ENCODE measurements around the gene LSM3. TPM values are rescaled to one million over a fixed set of nuclear protein-coding genes. Genes with fewer than 3 reads are reported as not detected.

The LSM3 gene
- total and polyA plus RNA-seq, 4 donors: 6.4 to 10.3 (median 9.9) TPM

GRCh38 chr3:14137004-14137403 is 41.6 kb upstream of the LSM3 start:
- no peak for TF ChIP-seq CTCF (IDR thresholded peaks at IDR 0.05; ENCODE audit: control extremely low read depth, extremely low read depth)
- DNase-seq: no peak

GRCh38 chr3:14137445-14137844 is 41.2 kb upstream of the LSM3 start:
- Histone ChIP-seq H3K4me3 (no peak overlapping the region), H3K4me1 (ENCODE audit: control insufficient read depth in 5 of 5, insufficient read depth in 5 of 5, low read length in 5 of 5) (peaks cover 0 to 6% (median 0%) of the 10 kb centered on the region in 5 donors), H3K36me3 (ENCODE audit: control insufficient read depth in 4 of 4, insufficient read depth in 4 of 4, low read length in 4 of 4) (peaks cover 18 to 83% (median 47%) of the 10 kb centered on the region in 4 donors), H3K27me3 (ENCODE audit: control insufficient read depth in 3 of 3, insufficient read depth in 3 of 3, low read length in 2 of 3) (no peaks in the 10 kb centered on the region), H3K27ac (ENCODE audit: low read depth in 1 of 2, low read length in 1 of 2) (peak overlapping the region in 1 of 2 donors; percentile 7), H3K9ac (ENCODE audit: insufficient read depth in 1 of 2, low read length in 2 of 2) (no peak overlapping the region), H3K9me3 (ENCODE audit: control insufficient read depth in 4 of 4, insufficient read depth in 3 of 4, low read length in 3 of 4) (no peaks in the 10 kb centered on the region)
- no peak for DNase-seq
- 79 to 91% methylated on average over 3 of the region's 3 CpGs for WGBS, 2 donors
- no peak for TF ChIP-seq CTCF (IDR thresholded peaks at IDR 0.05; ENCODE audit: control extremely low read depth, extremely low read depth)
- no peak for ATAC-seq (ENCODE audit: insufficient read depth, low FRiP score)

More at GRCh38 chr3:14137004-14137403, 41.6 kb upstream of the LSM3 start:
- Histone ChIP-seq H3K27me3 (ENCODE audit: control insufficient read depth in 3 of 3, insufficient read depth in 3 of 3, low read length in 2 of 3) (no peaks in the 10 kb centered on the region), H3K4me1 (ENCODE audit: control insufficient read depth in 5 of 5, insufficient read depth in 5 of 5, low read length in 5 of 5) (peaks cover 0 to 4% (median 0%) of the 10 kb centered on the region in 5 donors), H3K9me3 (ENCODE audit: control insufficient read depth in 4 of 4, insufficient read depth in 3 of 4, low read length in 3 of 4) (no peaks in the 10 kb centered on the region), H3K36me3 (ENCODE audit: control insufficient read depth in 4 of 4, insufficient read depth in 4 of 4, low read length in 4 of 4) (peaks cover 22 to 85% (median 46%) of the 10 kb centered on the region in 4 donors), H3K9ac (ENCODE audit: insufficient read depth in 1 of 2, low read length in 2 of 2) (no peak overlapping the region), H3K27ac (ENCODE audit: low read depth in 1 of 2, low read length in 1 of 2) (peak overlapping the region; percentile 5 to 7), H3K4me3 (no peak overlapping the region)
- no peak for ATAC-seq (ENCODE audit: insufficient read depth, low FRiP score)
- 84 to 95% methylated on average over 3 of the region's 3 CpGs for WGBS, 2 donors

GRCh38 chr3:14138109-14138877 is 40.3 kb upstream of the LSM3 start:
- peaks cover 15 to 75% (median 40%) of the 10 kb centered on the region in 4 donors for H3K36me3 ChIP-seq (ENCODE audit: control insufficient read depth in 4 of 4, insufficient read depth in 4 of 4, low read length in 4 of 4)
- 90 to 94% methylated on average over 16 of the region's 16 CpGs for WGBS, 2 donors
- TF ChIP-seq CTCF (IDR thresholded peaks at IDR 0.05; ENCODE audit: control extremely low read depth, extremely low read depth): no peak
- DNase-seq (no peak), ATAC-seq (ENCODE audit: insufficient read depth, low FRiP score) (no peak)
- no peaks in the 10 kb centered on the region for H3K9me3 ChIP-seq (ENCODE audit: control insufficient read depth in 4 of 4, insufficient read depth in 3 of 4, low read length in 3 of 4)
- H3K9ac ChIP-seq (ENCODE audit: insufficient read depth in 1 of 2, low read length in 2 of 2): no peak overlapping the region
- no peak overlapping the region for H3K27ac ChIP-seq (ENCODE audit: low read depth in 1 of 2, low read length in 1 of 2)
- H3K4me1 ChIP-seq (ENCODE audit: control insufficient read depth in 5 of 5, insufficient read depth in 5 of 5, low read length in 5 of 5): peaks cover 0 to 8% (median 4%) of the 10 kb centered on the region in 5 donors
- H3K27me3 ChIP-seq (ENCODE audit: control insufficient read depth in 3 of 3, insufficient read depth in 3 of 3, low read length in 2 of 3): no peaks in the 10 kb centered on the region
- no peak overlapping the region for H3K4me3 ChIP-seq

Measured in lung (tissue), 12 donors.